Activated T-helper 1 cell treated with anti-CD3 and anti-CD28 coated beads, Interleukin-2, amount 50 U/mL, for 16 hours (primary cell): Measurements from ENCODE around the gene TMEM170A.
"Not testable (repeated sequence)": the region's sequence is repeated elsewhere in the genome, so short reads cannot be mapped to it uniquely, and the experiment has no call there.

Experiments used
- DNase-seq, 2 donors: peaks; one replicate each; pipeline ENCODE4 v3.0.0-alpha.2; 2020; ENCODE audit warnings: low read depth in 1 of 2, low spot score in 1 of 2

Gene TMEM170A

GRCh38 chr16:75481475-75481874, 17.0 kb upstream of the TMEM170A start:
- DNase-seq, result no peak

GRCh38 chr16:75479421-75479990, 15.0 kb upstream of the TMEM170A start:
- no peak for DNase-seq

- no peak for DNase-seq
These were observed 14.2 kb upstream of the TMEM170A start for GRCh38 chr16:75478480-75479345.

- DNase-seq, result no peak
These were observed 13.4 kb upstream of the TMEM170A start for GRCh38 chr16:75477680-75478473.

- no peak for DNase-seq
These were observed 12.3 kb upstream of the TMEM170A start for GRCh38 chr16:75476817-75477216.

- DNase-seq, result no peak
These were observed 10.9 kb upstream of the TMEM170A start for GRCh38 chr16:75475420-75475847.

GRCh38 chr16:75472908-75473877, 8.7 kb upstream of the TMEM170A start:
- no peak for DNase-seq

- peak in 1 of 2 donors; percentile 20 for DNase-seq
These were observed 7.5 kb upstream of the TMEM170A start for GRCh38 chr16:75471723-75472633.

- DNase-seq, result no peak
These were observed 2.3 kb upstream of the TMEM170A start for GRCh38 chr16:75466760-75467159.

GRCh38 chr16:75463389-75464121, 934 bp downstream of the TMEM170A start:
- DNase-seq, result peak in 1 of 2 donors; percentile 9

- no peak for DNase-seq
These were observed 1.7 kb downstream of the TMEM170A start for GRCh38 chr16:75462806-75463205.

GRCh38 chr16:75461575-75461974, 2.9 kb downstream of the TMEM170A start:
- DNase-seq, result no peak

GRCh38 chr16:75460446-75460845, 4.0 kb downstream of the TMEM170A start:
- DNase-seq, result no peak

GRCh38 chr16:75459691-75460090, 4.8 kb downstream of the TMEM170A start:
- DNase-seq, result no peak

- DNase-seq, result no peak
These were observed 6.0 kb downstream of the TMEM170A start for GRCh38 chr16:75458439-75458838.

GRCh38 chr16:75458029-75458428, 6.5 kb downstream of the TMEM170A start:
- no peak for DNase-seq

GRCh38 chr16:75457485-75458021, 6.9 kb downstream of the TMEM170A start:
- DNase-seq, result no peak

- DNase-seq, result no peak
These were observed 7.5 kb downstream of the TMEM170A start for GRCh38 chr16:75456971-75457370.

GRCh38 chr16:75456486-75456885, 8.0 kb downstream of the TMEM170A start:
- DNase-seq, result not testable (repeated sequence)
